ENCODE measurements around the gene EMX1. TPM values are rescaled to one million over a fixed set of nuclear protein-coding genes. Genes with fewer than 3 reads are reported as not detected.

Gene EMX1
- total and polyA plus RNA-seq, 7 donors: 0.60 to 1.4 (median 0.71) TPM; not detected in 4

DNA sequence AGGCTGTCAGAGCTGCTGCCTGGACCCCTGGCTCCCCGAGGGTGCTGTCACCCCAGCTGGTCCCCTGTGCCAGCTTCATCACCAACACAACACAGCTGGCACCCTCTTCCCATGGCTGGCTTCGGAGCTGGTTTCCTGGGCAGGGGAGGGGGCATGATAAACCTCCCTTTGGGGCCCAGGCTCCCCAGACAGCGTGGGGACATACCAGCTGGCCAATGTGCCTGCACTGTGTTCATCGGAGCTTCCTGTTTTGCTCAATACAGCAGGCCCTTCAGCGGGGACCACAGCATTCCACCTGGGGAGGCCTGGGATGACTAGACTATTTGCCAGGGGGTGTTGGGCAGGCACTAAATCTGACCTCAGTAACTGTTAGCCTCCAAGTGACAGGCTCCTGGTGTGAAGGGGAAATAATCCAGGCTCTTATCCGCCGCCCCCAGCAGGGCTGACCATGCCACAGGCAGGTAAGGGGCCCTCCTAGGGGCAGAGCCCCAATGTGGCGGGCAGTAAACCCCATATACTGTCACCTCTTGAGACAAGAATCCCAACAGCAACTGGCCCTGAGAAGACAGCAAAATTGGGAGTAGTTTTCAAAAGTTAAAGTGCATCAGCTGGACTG lies 44.6 kb downstream of the EMX1 start:
- intact Hi-C loops (cut with DNase I): no loop called here
- WGBS, 2 donors: 68 to 91% methylated on average over 8 of the region's 8 CpGs

GRCh38 chr2:72962911-72963310 lies 45.6 kb downstream of the EMX1 start:
- TF ChIP-seq EP300 (IDR thresholded peaks at IDR 0.05): no peak
- no peak for TF ChIP-seq CTCF (IDR thresholded peaks at IDR 0.05)
- no peak for TF ChIP-seq POLR2A (IDR thresholded peaks at IDR 0.05)
- Histone ChIP-seq H3K27ac (no peak overlapping the region), H3K4me1 (no peaks in the 10 kb centered on the region), H3K27me3 (no peaks in the 10 kb centered on the region), H3K36me3 (peaks cover 0 to 17% (median 0%) of the 10 kb centered on the region in 4 donors), H3K4me3 (no peak overlapping the region), H3K9me3 (no peaks in the 10 kb centered on the region)
- intact Hi-C loops (cut with DNase I): no loop called here
- 91 to 92% methylated on average over 7 of the region's 7 CpGs for WGBS, 2 donors
- DNase-seq: no peak

More for the DNA sequence above, 44.6 kb downstream of the EMX1 start:
- no peaks in the 10 kb centered on the region for H3K27me3 ChIP-seq
- no peak overlapping the region for H3K4me3 ChIP-seq
- no peaks in the 10 kb centered on the region for H3K4me1 ChIP-seq
- TF ChIP-seq CTCF (IDR thresholded peaks at IDR 0.05) (no peak), POLR2AphosphoS5 (IDR thresholded peaks at IDR 0.05) (no peak), EP300 (IDR thresholded peaks at IDR 0.05) (no peak), POLR2A (IDR thresholded peaks at IDR 0.05) (no peak)
- H3K9me3 ChIP-seq: no peaks in the 10 kb centered on the region
- H3K27ac ChIP-seq: no peak overlapping the region
- no peak for DNase-seq
- peaks cover 0 to 17% (median 0%) of the 10 kb centered on the region in 4 donors for H3K36me3 ChIP-seq

DNA sequence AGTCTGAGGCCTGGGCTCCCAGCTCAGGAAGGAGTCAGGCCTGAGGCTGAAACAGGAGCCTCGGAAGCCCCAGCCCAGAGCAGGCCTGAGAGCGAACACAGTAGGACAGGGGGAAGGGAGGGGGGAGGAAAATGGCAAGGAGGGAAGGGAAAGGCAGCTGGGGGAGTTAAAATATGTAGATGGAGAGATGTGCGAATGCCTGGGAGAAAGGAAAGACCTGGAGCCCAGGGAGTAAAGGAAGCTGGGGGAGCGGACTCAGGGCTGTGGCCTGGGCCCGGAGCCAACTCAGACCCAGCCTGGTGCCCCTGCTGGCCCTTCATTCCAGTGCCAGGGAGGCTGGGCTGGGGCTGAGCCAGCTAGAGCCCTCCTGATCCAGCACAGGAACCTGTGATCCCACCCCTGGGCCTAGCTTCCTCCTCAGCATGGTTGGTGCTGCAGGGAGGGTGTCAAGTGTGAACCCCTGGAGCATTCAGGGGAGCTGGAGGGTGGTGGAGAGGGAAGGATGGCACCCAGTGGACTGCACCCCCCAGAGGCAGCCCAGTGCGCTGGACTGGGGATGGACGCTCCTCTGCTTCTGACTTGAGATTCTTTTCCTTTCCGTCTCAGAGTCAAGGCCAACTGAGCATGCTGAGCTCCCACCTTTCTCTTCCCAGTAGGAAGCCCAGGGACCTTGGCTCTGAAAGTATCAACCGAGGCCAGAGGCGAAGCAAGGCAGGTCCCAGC lies 46.3 kb downstream of the EMX1 start:
- no peak for DNase-seq
- Histone ChIP-seq H3K4me1 (no peaks in the 10 kb centered on the region), H3K9me3 (no peaks in the 10 kb centered on the region), H3K4me3 (no peak overlapping the region), H3K27ac (no peak overlapping the region), H3K27me3 (no peaks in the 10 kb centered on the region), H3K36me3 (peaks cover 0 to 17% (median 0%) of the 10 kb centered on the region in 4 donors)
- TF ChIP-seq POLR2AphosphoS5 (IDR thresholded peaks at IDR 0.05) (no peak), POLR2A (IDR thresholded peaks at IDR 0.05) (no peak), EP300 (IDR thresholded peaks at IDR 0.05) (no peak)
- intact Hi-C loops (cut with DNase I): no loop called here
- WGBS, 2 donors: 91 to 96% methylated on average over 10 of the region's 10 CpGs

GRCh38 chr2:72964146-72964525 lies 46.8 kb downstream of the EMX1 start:
- Histone ChIP-seq H3K4me3 (no peak overlapping the region), H3K9me3 (no peaks in the 10 kb centered on the region), H3K36me3 (peaks cover 0 to 13% (median 0%) of the 10 kb centered on the region in 4 donors), H3K27ac (no peak overlapping the region), H3K27me3 (no peaks in the 10 kb centered on the region), H3K4me1 (no peaks in the 10 kb centered on the region)
- TF ChIP-seq EP300 (IDR thresholded peaks at IDR 0.05): no peak
- TF ChIP-seq CTCF (IDR thresholded peaks at IDR 0.05): no peak
- TF ChIP-seq POLR2A (IDR thresholded peaks at IDR 0.05): no peak
- intact Hi-C loops (cut with DNase I): no loop called here
- no peak for DNase-seq
- 95 to 96% methylated on average over 6 of the region's 6 CpGs for WGBS, 2 donors

GRCh38 chr2:72965016-72965415 lies 47.7 kb downstream of the EMX1 start:
- H3K9me3 ChIP-seq: no peaks in the 10 kb centered on the region
- no peak for TF ChIP-seq EP300 (IDR thresholded peaks at IDR 0.05)
- TF ChIP-seq POLR2A (IDR thresholded peaks at IDR 0.05): no peak
- TF ChIP-seq POLR2AphosphoS5 (IDR thresholded peaks at IDR 0.05): no peak
- H3K27ac ChIP-seq: no peak overlapping the region
- H3K36me3 ChIP-seq: peaks cover 0 to 10% (median 0%) of the 10 kb centered on the region in 4 donors
- H3K4me3 ChIP-seq: no peak overlapping the region
- H3K27me3 ChIP-seq: no peaks in the 10 kb centered on the region
- H3K4me1 ChIP-seq: no peaks in the 10 kb centered on the region
- no peak for DNase-seq
- intact Hi-C loops (cut with DNase I): no loop called here
- 93 to 94% methylated on average over 12 of the region's 12 CpGs for WGBS, 2 donors
